GM20000 (cell line): ENCODE data around the gene GNAQ.

Experiments
- DNase-seq: peaks from one replicate; pipeline ENCODE4 v3.0.0; 2012; ENCODE audit warnings: low spot score
- TF ChIP-seq, protein P1 (sequence below): IDR thresholded peaks from 2 replicates; pipeline ENCODE4 v1.5.1; 2012; ENCODE audit warnings: mild to moderate bottlenecking, control low read depth; ENCODE audit errors: extremely low read depth, missing control alignments

Gene GNAQ

GRCh38 chr9:77667151-77667550 is 364.5 kb downstream of the GNAQ start:
- no peak for DNase-seq
- TF ChIP-seq, protein P1, sequence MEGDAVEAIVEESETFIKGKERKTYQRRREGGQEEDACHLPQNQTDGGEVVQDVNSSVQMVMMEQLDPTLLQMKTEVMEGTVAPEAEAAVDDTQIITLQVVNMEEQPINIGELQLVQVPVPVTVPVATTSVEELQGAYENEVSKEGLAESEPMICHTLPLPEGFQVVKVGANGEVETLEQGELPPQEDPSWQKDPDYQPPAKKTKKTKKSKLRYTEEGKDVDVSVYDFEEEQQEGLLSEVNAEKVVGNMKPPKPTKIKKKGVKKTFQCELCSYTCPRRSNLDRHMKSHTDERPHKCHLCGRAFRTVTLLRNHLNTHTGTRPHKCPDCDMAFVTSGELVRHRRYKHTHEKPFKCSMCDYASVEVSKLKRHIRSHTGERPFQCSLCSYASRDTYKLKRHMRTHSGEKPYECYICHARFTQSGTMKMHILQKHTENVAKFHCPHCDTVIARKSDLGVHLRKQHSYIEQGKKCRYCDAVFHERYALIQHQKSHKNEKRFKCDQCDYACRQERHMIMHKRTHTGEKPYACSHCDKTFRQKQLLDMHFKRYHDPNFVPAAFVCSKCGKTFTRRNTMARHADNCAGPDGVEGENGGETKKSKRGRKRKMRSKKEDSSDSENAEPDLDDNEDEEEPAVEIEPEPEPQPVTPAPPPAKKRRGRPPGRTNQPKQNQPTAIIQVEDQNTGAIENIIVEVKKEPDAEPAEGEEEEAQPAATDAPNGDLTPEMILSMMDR: no peak
